Epithelial cell of proximal tubule (primary cell): ENCODE measurements around the gene MUSK. TPM values are rescaled to one million over a fixed set of nuclear protein-coding genes. Genes with fewer than 3 reads are reported as not detected.
"Not testable (repeated sequence)": the region's sequence is repeated elsewhere in the genome, so short reads cannot be mapped to it uniquely, and the experiment has no call there.

Experiments
- DNase-seq: peaks from one replicate; pipeline ENCODE4 v3.0.0-alpha.2; 2011; ENCODE audit warnings: low read depth
- H3K4me3 ChIP-seq: 2 replicates; pipeline ENCODE4 v1.5.1; 2011; ENCODE audit warnings: low read depth, mild to moderate bottlenecking, low read length
- CTCF ChIP-seq: conservative IDR thresholded peaks from 2 replicates; pipeline ENCODE4 v1.5.1; 2012; ENCODE audit warnings: low read depth, mild to moderate bottlenecking, low read length
- total RNA-seq: library from RNA; depleted of rRNA; stranded (reverse); fragments of >200 nt; gene quantifications from 2 replicates; pipeline ENCODE4 v1.2.3, GENCODE V29; 2015

Gene MUSK
- total RNA-seq, 1 donor from 2014 or later: not detected

- TF ChIP-seq CTCF: no peak
These were observed 144.3 kb downstream of the MUSK start for GRCh38 chr9:110812886-110813285.

DNA sequence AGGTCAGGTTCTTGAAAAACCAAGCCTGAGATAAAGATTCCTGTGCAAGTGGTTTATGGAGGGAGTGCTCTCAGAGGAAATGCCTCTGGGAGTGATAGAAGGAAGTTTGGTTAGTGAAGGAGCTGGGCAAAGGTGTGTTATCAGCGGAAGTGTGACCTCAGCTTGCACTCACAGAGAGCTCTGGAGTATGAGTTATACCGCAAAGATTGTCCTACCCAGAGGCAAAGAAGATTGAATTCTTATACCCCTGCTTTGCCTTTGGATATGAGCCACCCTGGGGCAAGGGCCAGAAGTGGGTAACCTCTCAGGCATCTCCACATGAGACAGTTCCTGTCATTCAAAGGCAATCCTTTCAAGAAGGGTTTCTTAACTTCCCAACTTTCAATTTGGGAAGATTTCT lies 145.6 kb downstream of the MUSK start:
- no peak for DNase-seq
- no peak overlapping the region for H3K4me3 ChIP-seq

More at GRCh38 chr9:110812886-110813285, 144.3 kb downstream of the MUSK start:
- no peak overlapping the region for H3K4me3 ChIP-seq
- no peak for DNase-seq

DNA sequence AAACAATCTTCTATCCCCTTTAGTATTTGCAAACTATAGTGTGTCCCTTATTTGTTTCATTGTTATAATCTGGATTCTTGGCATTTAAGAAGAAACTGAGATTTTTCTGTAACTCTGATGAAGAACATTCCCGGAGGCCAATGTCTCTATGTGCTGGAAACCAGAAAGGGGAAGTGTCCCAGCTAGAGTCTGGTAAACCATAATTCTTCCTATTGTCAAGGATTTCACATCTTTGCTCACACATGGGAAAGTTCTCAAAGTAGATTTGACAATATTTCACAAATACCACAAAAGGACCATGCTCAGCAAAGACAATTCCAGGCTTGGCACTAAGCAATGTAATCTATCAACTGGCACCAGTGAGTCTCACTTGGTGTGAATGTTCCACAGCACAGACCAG lies 146.8 kb downstream of the MUSK start:
- TF ChIP-seq CTCF: no peak
- no peak overlapping the region for H3K4me3 ChIP-seq
- no peak for DNase-seq

More for the DNA sequence above, 145.6 kb downstream of the MUSK start:
- TF ChIP-seq CTCF: no peak

GRCh38 chr9:110820381-110820780 lies 151.8 kb downstream of the MUSK start:
- no peak for TF ChIP-seq CTCF
- no peak for DNase-seq
- H3K4me3 ChIP-seq: no peak overlapping the region

DNA sequence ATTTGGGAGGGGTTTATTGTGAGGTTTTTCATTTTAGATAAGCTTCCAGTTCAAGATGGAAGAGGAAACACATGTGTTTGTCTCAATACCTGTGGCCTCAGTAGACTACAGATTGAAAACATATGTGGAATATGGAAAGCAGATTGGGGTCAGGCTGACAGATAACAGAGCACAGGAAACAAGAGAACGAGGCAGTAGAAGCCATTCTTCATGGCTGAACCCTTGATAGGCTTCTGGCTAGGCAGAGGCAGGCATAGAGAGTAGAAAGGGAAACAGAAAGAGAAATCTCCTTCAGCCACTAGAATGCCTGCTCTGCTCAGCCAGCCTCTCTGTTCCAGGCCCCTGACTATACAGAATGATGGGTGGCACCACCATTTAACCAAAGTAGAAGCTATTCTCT lies 152.5 kb downstream of the MUSK start:
- no peak for TF ChIP-seq CTCF
- no peak overlapping the region for H3K4me3 ChIP-seq
- DNase-seq: no peak

DNA sequence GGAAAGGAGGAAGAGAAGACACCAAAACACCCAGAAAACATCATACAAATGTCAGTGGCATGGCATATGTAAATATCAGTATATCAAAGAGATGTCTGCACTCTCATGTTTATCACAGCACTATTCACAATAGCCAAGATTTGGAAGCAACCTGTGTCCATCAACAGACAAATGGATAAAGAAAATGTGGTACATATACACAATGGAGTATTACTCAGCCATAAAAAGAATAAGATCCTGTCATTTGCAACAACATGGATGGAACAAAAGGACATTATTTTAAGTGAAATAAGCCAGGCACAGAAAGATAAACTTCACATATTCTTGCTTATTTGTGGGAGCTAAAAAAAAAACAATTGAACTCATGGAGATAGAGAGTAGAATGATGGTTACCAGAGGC lies 156.5 kb downstream of the MUSK start:
- DNase-seq, H3K4me3 ChIP-seq: not testable (repeated sequence)

- no peak overlapping the region for H3K4me3 ChIP-seq
- no peak for DNase-seq
- TF ChIP-seq CTCF: no peak
These were observed 157.4 kb downstream of the MUSK start for GRCh38 chr9:110825950-110826349.

DNA sequence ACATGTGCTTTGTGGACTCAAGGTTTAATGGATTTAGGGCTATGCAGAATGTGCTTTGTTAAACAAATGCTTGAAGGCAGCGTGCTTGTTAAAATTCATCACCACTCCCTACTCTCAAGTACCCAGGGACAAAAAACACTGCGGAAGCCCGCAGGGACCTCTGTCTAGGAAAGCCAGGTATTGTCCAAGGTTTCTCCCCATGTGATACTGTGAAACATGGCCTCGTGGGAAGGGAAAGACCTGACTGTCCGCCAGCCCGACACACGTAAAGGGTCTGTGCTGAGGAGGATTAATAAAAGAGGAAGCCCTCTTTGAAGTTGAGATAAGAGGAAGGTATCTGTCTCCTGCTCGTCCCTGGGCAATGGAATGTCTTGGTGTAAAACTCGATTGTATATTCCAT lies 157.8 kb downstream of the MUSK start:
- DNase-seq, H3K4me3 ChIP-seq: not testable (repeated sequence)
